Neural cell (in vitro differentiated cells): ENCODE results near the gene TMPRSS4.

Experiments used
- CTCF ChIP-seq: fragments of 450-650 bp; IDR thresholded peaks from 2 replicates; pipeline ENCODE4 v1.5.1; 2014; ENCODE audit warnings: antibody characterized with exemption, mild to moderate bottlenecking, moderate library complexity; ENCODE audit not compliant: poor library complexity, severe bottlenecking
- EP300 ChIP-seq: fragments of 450-650 bp; conservative IDR thresholded peaks from 2 replicates; pipeline ENCODE4 v1.6.1; 2014; ENCODE audit warnings: antibody characterized with exemption, mild to moderate bottlenecking, moderate library complexity; ENCODE audit not compliant: poor library complexity, severe bottlenecking
- EZH2 ChIP-seq: fragments of 200-600, 300-800 bp; shearing (Covaris generic), sonication (generic); IDR thresholded peaks from 2 replicates; pipeline ENCODE4 v1.6.1; 2014; ENCODE audit warnings: antibody characterized with exemption, low read length, borderline replicate concordance, mild to moderate bottlenecking; ENCODE audit not compliant: insufficient read depth, poor library complexity, severe bottlenecking
- MXI1 ChIP-seq: fragments of 450-650 bp; conservative IDR thresholded peaks from 2 replicates; pipeline ENCODE4 v1.6.1; 2014; ENCODE audit warnings: antibody characterized with exemption, mild to moderate bottlenecking; ENCODE audit not compliant: poor library complexity, severe bottlenecking
- POLR2AphosphoS5 ChIP-seq: IDR thresholded peaks from 2 replicates; pipeline ENCODE4 v1.6.1; 2012
- RAD21 ChIP-seq: fragments of 450-650 bp; conservative IDR thresholded peaks from 2 replicates; pipeline ENCODE4 v1.6.1; 2014; ENCODE audit warnings: antibody characterized with exemption, mild to moderate bottlenecking, moderate library complexity
- REST ChIP-seq: IDR thresholded peaks from 2 replicates; pipeline ENCODE4 v1.6.1; 2012; ENCODE audit warnings: borderline replicate concordance
- SMC3 ChIP-seq: fragments of 450-650 bp; conservative IDR thresholded peaks from 2 replicates; pipeline ENCODE4 v1.6.1; 2014; ENCODE audit warnings: antibody characterized with exemption, mild to moderate bottlenecking, moderate library complexity; ENCODE audit not compliant: poor library complexity

GRCh38 chr11:118081241-118081958, 4.5 kb downstream of the TMPRSS4 start:
- no peak for TF ChIP-seq CTCF
- TF ChIP-seq RAD21: no peak
- no peak for TF ChIP-seq SMC3
- no peak for TF ChIP-seq MXI1
- TF ChIP-seq EP300: no peak
- no peak for TF ChIP-seq REST
- no peak for TF ChIP-seq POLR2AphosphoS5
- no peak for TF ChIP-seq EZH2
